LNCAP (cell line): ENCODE measurements around the gene MAPKBP1.

ENCODE experiments used
- TF ChIP-seq, protein P1 (sequence below): fragments of 450-650 bp; IDR thresholded peaks from 2 replicates; pipeline ENCODE4 v1.5.1; 2017; ENCODE audit warnings: mild to moderate bottlenecking

MAPKBP1 gene

GRCh38 chr15:41871175-41871905, 97.1 kb downstream of the MAPKBP1 start:
- TF ChIP-seq, protein P1, sequence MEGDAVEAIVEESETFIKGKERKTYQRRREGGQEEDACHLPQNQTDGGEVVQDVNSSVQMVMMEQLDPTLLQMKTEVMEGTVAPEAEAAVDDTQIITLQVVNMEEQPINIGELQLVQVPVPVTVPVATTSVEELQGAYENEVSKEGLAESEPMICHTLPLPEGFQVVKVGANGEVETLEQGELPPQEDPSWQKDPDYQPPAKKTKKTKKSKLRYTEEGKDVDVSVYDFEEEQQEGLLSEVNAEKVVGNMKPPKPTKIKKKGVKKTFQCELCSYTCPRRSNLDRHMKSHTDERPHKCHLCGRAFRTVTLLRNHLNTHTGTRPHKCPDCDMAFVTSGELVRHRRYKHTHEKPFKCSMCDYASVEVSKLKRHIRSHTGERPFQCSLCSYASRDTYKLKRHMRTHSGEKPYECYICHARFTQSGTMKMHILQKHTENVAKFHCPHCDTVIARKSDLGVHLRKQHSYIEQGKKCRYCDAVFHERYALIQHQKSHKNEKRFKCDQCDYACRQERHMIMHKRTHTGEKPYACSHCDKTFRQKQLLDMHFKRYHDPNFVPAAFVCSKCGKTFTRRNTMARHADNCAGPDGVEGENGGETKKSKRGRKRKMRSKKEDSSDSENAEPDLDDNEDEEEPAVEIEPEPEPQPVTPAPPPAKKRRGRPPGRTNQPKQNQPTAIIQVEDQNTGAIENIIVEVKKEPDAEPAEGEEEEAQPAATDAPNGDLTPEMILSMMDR: no peak

DNA sequence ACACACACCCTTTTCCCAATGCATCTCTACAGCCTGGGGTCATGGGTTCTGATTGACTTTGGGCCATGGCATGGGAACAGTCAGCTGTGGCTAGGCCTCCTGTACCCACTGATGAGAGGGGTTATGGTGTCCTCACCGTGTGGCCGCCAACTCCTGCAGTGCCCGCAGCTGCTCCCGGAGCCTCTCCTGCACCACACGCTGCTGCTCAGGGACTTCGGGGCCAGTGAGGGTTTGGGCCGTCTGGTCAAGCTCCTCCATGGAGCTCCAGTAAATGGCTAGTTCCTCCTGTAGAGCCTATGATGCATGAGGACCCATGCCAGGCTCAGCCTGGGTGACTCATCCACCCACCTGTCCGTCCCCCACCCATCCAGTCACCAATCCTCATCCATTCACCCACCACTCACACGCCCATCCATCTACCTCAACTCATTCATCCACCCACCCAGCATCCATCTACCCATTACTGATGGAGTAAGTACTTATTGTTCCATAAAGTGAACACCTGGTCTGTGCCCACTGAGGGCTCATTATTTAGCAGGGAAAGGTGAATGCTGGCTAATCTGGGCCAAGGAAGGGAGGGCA, 98.0 kb downstream of the MAPKBP1 start:
- TF ChIP-seq, protein P1: no peak

- TF ChIP-seq, protein P1: no peak
Measured at GRCh38 chr15:41873711-41874110, 99.4 kb downstream of the MAPKBP1 start.

GRCh38 chr15:41874736-41875135, 100.5 kb downstream of the MAPKBP1 start:
- TF ChIP-seq, protein P1: no peak

- TF ChIP-seq, protein P1: no peak
Measured at GRCh38 chr15:41876007-41876406, 101.7 kb downstream of the MAPKBP1 start.

GRCh38 chr15:41876689-41877088, 102.4 kb downstream of the MAPKBP1 start:
- TF ChIP-seq, protein P1: no peak
